Stimulated activated CD8-positive, alpha-beta memory T cell treated with anti-CD3 and anti-CD28 coated beads, Interleukin-12 subunit alpha, Interleukin-12 subunit beta, amount 100 ng/mL, for 4 hours (primary cell): ENCODE measurements around the gene GPATCH3.
"Not testable (repeated sequence)": the region's sequence is repeated elsewhere in the genome, so short reads cannot be mapped to it uniquely, and the experiment has no call there.

ENCODE experiments used
- DNase-seq: peaks from one replicate; pipeline ENCODE4 v3.0.0-alpha.2; 2020; ENCODE audit warnings: low read depth

Gene GPATCH3

DNA sequence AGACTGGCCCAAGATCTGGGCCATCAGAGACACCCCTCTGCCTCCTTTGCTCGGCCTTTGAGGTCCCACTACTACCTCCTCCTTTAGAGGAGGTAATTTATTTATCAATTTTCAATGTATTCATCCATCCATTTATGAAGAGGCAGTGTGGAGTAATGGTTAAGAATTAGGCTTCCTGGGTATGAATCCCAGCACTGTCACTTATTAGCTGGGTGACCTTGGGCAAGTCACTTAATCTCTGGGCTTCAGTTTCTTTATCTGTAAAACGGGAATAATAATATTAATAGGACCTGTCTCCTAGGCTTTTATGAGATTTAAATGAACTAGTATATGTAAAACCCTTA lies 11.9 kb upstream of the GPATCH3 start:
- DNase-seq = no peak

DNA sequence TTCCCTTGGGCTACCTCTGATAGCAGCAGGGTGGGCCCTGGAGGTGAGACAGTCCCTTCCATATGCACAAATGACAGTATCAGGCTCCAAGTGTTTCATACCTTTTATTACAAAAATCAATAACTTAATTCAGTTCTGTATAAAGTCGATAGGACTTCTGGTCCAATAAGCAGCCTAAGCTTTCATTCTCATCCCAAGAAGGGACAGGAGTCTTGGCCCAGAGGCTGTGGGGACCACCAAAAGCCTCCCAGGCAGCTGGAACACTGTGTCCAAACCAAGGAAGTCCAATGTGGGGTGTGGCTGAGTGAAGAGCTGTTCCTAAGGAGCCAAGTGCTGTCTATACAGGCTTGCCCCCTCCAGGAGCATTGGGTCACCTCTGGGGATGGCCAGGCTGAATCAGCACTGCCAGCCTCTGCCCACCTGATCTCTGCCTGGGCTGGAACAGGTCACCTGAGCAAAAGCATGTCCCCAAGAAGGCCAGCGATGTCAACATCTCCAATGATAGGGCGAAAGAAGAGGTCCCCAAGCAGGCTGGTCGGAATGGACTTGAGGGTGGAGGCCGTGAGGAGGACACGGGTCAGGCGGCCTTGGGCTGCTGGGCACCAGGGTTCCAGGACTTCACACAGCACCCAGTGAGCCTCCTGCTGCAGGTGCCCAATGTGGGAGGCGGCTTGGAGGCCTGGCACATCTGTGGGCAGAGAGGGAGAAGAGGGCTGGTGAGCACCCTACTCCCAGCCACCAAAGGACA lies 11.3 kb upstream of the GPATCH3 start:
- no peak for DNase-seq

DNA sequence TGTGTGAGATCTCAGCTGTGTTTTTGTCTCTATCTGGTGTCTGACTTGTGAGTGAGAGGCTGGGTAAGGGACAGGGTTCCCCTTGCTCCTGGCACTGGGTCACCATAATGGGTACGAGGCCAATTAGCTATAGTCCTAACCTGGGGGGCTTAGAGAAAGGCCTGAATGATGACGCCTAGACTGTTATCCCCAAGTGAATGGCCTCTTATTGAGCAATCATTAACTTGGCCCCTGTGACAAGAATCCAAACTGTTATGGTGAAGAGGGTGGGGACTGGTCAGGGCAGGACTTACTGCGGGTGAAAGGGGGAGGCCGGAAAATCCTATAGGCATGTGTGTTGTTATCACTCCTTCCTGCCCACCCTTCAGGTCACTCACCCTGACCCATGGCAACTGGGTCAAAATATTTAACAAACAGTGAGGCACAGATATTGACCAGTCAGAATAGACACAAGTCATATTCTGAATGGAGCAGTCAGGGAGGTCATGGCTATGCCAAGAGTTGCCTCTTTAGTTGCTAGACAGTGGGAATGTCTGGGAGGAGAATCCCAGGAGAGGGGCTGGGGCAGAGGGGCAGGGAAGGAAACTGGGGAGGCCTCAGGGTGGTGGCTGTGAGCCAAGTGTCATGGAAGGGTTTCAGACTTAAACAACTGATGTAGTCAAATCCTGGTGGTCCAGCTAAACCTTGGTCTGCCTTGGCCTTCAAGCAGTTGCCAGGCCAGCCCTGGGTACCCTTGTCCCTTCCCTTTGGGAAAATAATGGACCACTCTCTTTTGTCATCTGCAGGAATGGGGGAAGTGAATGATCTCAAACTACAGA lies 10.3 kb upstream of the GPATCH3 start:
- no peak for DNase-seq

DNA sequence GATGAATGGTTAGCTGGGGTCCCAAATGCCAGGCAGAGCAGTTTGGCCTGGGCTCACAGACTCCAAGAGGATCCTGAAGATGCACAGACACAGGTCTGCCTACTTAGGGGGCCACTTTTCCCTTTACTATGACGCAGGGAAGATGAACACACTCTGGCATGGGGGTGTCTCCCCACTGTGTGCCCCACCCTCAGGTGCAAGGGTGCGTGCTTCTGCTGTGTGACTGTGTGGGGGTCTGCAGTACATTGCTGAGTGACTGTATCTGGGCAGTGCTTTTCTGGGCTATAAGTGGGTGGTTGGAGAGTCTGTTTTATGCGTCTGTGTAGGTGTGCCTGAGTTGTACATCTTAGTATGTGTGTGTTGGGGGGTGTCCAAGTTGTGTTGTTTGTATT lies 9.7 kb upstream of the GPATCH3 start:
- no peak for DNase-seq

DNA sequence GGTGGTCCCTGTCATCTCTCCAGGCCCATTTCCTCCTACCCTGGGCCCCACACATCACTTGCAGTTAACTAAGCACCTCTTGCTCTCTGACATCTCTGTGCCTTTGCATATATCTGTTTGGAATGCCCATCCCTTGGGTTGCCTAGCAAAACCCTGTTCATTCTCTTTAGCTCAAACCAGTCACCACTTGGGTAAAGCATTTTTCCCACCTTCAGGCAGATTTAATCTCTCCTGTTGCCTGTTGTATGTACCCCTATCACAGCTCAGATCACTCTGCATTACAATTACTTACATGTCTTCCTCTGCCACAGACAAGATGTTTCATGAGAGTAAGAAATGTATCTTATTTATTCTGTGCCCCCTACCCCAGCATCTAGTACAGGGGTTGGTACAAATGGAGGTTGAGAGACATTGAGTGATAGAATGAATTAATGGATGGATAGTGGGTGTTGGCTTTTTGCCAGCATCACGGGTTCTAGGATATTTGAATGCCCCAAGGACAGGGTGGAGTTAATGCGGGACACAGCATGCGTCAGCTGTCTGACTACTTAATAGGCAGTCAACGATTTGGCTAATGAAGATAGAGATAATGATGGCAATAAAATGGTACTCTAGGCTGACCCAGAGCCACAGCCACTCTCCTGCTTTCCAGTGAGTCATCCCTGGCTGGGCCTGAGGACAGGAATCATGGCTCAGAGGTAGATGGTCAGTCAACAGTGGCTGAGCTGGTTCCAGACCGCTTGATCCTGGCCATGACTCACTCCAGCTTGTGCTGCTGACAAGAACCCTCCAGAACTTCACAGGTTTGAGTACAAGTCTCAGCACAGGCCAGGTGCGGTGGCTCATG lies 7.0 kb upstream of the GPATCH3 start:
- DNase-seq = no peak

DNA sequence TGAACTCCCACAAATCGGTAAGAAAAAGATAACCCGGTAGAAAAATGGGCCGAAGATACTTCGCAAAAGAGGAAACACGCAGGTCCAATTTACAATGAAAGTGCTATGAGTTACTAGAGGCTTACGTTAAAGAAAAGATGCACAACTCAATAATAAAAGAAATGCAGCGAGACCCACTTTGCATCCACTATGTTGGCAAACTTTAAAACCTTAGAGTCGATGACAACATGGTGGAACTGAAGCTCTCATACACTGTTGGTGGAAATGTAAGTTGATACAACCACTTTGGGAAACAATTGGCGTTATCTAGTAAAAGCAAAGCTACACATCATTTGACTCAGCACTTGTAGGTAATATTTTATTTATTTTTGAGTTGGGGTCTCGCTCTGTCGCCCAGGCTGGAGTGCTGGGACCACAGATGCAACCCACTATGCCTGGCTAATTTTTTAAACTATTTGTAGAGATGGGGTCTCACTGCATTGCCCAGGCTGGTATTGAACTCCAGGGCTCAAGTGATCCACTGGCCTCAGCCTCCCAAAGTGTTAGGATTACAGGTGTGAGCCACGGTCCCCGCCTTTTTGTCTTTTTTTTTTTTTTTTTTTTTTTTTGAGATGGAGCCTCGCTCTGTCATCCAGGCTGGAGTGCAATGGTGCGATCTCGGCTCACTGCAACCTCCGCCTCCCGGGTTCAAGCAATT lies 696 bp upstream of the GPATCH3 start:
- no peak for DNase-seq

DNA sequence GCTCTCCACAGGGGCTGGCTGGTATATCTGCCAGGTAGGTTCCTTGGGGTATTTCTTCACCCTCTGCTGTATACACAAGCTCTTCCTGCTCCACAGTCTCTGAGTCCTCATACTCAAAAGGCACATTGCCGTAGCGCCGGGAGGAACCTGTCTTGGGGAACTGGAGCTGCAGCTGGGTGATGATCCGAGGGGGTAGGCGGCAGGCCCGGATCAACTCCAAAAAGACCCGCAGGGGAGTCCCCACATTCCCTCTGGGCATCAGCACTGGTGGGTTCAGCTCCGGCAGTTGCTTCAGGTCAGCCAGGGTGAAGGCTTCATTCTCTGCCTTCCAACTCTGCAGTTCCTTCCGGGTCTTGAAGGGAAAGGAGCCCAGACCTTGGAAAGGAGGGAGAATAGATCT lies 2.9 kb downstream of the GPATCH3 start:
- DNase-seq = no peak

DNA sequence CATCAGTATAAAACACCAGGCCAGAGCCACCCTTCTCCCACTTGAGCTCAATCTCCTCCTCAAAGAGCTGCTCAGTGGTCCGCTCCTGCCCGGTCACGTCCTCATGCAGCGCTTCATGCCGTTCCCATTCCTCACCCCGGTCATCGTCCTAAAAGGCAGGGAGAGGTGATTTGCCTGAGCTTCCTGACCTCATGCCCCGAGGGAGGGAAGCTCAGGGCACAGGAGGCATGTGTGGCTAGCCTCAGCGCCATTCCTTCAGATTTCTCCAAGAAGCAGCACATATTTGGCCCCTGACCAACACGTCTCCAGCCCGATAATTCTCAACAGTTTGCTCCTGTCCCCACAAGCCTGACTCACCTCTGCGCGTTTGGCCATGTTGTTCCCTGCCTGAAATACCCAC lies 6.0 kb downstream of the GPATCH3 start:
- no peak for DNase-seq

DNA sequence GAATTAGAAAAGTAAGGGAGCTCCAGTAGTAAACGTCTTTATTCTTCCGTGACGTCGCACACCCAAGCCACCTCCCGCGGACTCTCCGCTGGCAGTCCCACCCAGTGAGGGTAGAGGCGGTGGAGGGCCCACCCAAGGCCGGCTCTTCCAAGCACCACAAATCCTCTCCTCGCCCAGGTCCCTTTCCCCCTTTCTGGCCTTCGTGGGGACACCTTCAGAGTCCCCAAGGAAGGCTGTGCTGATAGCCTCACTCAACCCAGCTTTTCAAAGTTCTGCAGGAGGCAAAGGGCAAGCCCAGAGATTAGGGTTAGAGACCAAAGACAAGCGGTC lies 9.8 kb downstream of the GPATCH3 start:
- DNase-seq = no peak

DNA sequence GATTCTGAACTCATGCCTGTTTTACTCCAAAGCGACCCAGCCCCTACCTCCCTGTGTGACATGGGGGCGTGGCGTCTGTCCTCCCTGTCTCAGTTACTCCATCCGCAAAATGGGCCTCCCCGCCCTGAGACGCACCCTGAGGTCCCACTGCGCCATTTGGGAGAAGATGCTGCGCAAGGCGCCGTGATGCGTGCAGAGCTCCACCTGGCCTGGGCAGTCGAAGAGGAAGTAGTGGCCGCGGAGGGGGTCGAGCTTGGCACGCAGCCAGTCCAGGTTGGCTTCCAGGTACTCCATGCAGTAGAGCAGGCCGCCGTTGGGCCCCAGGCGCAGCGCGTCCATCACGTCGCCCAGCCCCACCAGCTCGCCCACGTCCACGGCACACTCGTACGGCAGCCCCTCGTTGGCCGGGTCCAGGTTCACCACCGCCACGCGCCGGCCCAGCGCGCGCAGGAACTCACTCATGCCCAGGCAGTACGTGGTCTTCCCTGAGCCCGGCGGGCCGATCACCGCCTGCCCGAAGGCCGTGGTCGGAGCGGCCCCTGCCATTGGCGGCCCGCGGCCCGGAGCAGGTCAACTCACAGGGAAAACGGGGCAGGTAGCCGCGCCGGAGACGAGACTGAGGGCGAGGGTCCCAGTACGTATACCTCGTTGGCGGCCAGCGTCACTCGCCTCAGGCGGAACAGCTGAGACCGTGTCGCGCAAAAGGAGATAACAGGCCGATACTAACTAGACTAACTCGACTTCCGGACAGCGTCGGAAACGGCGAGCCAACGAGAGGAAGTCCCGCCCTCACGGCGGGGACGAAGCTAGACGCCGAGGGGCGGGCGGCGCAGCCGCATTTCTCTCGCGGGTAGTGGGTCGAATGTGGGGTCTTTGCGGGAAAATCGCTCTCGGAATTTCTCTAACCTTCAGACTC lies 10.5 kb downstream of the GPATCH3 start, which contains the start of gene GPN2:
Gene GPN2 (minus strand): TSS at position 733 of the 916 bp plus-strand sequence. CDS start 187 bp downstream, at position 546.
- peak; percentile 65 for DNase-seq

DNA sequence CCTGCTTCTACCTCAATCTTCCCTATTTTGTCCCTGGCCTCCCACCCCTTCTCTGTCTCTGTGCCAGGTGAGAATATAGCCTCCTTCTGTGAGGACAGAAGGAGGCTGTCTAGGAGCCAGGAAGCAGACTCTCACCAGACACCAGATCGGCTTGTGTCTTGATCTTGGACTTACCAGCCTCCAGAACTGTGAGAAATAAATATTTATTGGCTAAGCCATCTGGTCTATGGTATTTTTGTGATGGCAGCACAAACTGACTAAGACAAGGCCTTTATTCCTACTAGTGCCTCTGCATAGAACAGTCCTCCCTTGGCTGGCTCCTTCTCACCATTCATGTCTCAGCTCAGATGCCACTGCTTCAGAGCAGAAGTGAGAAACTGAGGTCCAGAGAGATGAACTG lies 12.0 kb downstream of the GPATCH3 start:
- DNase-seq = no peak

DNA sequence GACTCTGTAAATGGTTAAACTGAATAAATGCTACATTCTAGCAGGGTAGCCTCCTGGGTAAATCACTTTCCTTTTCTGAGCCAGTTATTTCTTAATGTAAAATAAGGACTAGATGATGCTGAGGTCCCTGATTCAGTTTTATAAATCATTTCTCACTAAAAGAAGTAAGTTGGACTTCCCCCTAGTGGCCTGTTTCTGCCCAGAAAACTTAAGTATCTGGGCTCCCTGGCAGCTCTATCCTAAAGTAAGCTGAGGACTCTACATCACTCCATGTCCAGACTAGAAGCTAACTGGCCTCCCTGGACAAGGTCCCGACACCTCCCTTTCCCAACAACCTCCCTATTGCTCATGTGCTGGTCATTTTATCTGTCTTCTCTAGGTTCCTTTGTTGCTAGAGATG lies 13.1 kb downstream of the GPATCH3 start:
- DNase-seq = no peak

DNA sequence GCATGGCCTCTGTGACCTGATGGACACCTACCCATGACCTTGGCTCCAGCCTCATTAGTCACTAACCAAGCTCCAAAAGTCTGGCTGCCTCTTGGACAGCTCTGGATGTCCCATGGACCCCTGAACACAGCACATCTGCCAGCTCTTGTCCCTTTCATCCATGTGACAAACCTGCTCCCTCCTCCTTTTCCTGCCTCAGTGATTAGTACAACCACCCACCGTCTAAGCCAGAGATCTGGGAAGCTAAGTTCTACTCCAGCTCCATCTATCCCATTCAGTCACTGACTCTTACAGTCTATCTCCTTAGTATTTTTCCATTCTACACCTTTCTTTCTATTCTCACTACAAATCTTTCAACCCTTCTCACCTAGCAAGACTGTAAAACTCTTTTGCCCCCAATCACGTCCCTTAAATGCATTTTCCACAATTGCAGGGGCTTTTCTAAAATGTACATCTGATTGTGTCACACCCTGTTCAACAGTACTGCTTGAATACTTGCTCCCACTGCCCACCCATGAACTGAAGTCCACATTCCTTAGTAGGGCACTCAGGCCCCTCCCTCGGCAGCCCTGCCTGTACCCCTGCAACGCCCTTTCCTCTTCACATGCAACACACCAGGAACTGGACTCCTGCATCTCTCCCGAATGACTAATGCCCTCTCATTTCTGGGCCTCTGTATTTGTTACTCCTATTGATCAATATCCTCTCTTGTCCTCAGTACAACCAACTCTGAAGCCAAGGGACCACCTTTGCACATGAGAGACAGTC lies 17.4 kb downstream of the GPATCH3 start:
- no peak for DNase-seq

DNA sequence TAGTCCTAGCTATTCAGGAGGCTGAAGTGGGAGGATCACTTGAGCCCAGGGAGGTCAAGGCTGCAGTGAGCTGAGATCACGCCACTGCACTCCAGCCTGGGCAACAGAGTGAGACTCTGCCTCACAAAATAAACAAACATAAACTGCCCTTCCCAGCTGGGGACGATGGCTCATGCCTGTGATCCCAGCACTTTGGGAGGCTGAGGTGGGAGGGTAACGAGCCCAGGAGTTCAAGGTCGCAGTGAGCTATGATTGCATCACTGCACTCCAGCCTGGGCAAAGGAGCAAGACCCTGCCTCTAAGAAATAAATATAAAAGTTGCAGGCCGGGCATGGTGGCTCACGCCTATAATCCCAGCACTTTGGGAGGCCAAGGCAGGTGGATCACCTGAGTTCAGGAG lies 18.7 kb downstream of the GPATCH3 start:
- DNase-seq = not testable (repeated sequence)

DNA sequence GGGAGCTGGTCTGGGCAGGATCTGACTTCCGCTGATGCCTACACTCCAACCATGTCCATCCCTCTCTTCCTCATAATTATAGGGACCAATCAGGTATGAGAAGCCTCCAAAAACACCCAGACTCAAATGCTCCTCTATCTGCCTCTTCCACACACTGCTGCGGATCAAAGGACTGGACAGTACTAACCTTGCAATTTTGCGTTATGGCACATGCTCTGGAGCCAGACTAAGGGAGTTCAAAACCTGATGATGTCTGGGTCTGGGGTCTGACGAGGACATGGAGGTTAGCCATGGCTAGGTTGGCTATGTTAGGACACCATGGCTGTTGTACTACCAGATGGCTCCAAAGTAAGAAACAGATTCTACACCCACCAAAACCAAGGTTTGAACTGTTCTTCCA lies 20.5 kb downstream of the GPATCH3 start:
- DNase-seq = no peak

DNA sequence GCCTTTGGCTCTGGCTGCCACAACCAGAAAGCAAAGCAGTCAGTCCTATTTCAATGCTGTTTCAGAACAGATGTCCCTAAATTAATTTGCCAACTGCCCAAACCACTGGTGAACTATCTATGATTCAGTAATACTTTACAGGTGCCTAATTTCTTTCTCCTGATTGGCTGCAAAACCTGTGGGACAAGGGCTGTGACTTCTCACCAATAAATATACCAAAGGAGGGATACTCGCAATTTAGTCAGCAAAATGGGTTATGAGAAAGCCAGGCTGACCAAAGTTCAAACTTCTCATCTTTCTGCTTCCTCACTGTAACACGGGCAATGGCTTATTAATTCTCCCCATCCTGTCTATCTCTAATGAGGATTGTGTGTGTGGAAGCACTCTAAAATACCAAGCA lies 22.9 kb downstream of the GPATCH3 start:
- DNase-seq = no peak

DNA sequence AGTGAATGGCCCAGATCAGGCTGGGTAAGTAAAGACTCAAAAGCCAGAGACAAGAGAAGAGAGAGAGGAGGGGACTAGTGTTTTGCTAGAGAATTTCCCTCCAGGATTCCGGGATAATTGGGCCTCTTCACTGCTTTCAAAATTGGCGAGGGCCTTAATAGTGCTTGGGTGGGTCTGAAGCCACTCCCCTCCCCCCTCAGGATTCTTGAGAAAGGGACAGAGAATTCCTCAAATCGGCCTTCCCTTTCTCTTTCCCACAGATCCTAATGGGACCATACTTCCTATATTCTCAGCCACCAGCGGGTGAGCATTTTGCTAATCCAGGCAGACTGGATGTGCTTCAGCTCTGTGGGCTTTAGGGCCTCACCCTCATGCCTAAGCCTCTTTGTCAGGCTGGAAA lies 25.4 kb downstream of the GPATCH3 start:
- DNase-seq = no peak

DNA sequence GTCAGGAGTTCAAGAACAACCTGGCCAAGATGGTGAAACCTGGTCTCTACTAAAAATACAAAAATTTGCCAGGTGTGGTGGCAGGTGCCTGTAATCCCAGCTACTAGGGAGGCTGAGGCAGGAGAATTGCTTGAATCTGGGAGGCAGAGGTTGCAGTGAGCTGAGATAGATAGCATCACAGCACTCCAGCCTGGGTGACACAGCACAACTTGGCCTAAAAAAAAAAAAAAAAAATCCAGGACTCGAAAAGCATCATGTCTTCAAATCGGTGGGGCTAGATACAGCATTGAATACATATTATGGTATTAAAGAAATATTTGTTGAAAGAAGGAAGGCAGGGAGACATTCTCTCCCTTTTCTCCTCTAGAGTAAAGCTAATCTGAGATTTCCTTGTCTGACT lies 27.2 kb downstream of the GPATCH3 start:
- DNase-seq = not testable (repeated sequence)

DNA sequence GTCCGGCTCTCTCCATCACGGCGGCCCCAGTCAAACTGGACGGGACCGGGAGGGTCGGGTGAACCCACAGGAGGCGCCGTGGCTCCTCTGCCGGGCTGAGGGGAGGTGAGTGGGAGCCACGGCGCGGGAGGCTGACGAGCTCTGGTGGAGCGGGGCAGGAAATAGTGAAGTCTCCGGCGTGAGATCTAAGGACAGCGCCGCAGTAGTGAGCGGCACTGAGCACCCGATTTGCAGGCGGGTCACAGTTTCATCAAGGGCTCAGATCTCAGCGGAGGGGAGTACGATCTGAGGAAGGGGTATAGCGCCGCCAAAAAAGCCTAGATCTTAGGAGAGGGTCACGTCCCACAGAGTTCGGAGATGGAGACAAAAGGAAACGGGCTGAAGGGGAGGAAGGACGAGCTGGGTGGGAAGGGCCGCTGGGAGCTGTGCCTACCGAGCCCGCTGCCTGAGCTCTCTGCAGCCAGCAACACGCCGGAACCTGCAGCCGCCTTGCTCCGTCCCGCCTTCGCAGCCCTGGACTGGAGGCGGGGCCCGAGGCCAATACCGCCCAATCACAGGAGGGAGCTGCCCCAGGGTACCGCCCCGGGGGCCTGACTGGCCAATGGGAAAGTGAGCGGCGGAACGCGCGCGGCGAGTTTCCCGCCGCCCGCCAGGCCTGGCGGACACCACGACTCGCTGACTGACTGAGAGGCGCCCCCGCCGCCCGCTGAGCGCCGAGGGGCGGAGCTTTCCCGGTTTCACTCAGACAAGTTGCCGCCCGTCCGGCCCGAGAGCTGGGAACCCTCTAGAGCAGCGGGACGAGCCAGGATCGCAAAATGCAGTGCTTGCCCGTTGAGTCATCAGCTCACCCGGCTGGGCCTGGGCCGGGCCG lies 35.4 kb downstream of the GPATCH3 start:
- DNase-seq = peak; percentile 90
